ENCODE measurements around the gene VWA3B. TPM values are rescaled to one million over a fixed set of nuclear protein-coding genes. Genes with fewer than 3 reads are reported as not detected.

The VWA3B gene
- total RNA-seq, 1 donor from 2014 or later, result not detected

DNA sequence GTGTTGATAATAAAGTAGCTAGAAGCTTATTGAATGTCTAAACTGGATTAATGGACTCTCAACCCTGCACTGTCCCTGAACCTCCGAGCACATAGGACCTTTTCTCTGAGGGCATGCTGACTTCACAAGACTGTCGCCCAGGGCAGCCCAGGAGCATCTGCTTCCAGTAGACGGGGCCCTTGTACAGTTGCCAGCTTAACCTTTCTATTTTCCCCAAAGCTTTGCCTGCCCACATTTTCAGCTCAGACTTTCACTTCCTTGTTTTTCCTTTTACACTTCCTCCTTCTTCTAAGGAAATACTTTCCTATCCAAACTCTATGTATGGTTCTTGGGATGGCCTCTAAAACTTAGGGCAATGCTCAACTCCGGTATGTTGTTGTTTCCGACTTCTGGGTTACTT lies 1.3 kb downstream of the VWA3B start:
- Mint-ChIP-seq H3K4me3 (peak overlapping the region; percentile 87), H3K36me3 (ENCODE audit: low read depth) (no peaks in the 10 kb centered on the region), H3K27ac (ENCODE audit: unreplicated experiment) (no peak overlapping the region), H3K9me3 (no peaks in the 10 kb centered on the region), H3K27me3 (ENCODE audit: low read depth) (peaks cover 66% of the 10 kb centered on the region), H3K4me1 (peaks cover 8% of the 10 kb centered on the region)
- TF ChIP-seq, protein P1, sequence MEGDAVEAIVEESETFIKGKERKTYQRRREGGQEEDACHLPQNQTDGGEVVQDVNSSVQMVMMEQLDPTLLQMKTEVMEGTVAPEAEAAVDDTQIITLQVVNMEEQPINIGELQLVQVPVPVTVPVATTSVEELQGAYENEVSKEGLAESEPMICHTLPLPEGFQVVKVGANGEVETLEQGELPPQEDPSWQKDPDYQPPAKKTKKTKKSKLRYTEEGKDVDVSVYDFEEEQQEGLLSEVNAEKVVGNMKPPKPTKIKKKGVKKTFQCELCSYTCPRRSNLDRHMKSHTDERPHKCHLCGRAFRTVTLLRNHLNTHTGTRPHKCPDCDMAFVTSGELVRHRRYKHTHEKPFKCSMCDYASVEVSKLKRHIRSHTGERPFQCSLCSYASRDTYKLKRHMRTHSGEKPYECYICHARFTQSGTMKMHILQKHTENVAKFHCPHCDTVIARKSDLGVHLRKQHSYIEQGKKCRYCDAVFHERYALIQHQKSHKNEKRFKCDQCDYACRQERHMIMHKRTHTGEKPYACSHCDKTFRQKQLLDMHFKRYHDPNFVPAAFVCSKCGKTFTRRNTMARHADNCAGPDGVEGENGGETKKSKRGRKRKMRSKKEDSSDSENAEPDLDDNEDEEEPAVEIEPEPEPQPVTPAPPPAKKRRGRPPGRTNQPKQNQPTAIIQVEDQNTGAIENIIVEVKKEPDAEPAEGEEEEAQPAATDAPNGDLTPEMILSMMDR (conservative IDR thresholded peaks at IDR 0.05), result no peak
- DNase-seq (ENCODE audit: low read depth, low spot score), result no peak

DNA sequence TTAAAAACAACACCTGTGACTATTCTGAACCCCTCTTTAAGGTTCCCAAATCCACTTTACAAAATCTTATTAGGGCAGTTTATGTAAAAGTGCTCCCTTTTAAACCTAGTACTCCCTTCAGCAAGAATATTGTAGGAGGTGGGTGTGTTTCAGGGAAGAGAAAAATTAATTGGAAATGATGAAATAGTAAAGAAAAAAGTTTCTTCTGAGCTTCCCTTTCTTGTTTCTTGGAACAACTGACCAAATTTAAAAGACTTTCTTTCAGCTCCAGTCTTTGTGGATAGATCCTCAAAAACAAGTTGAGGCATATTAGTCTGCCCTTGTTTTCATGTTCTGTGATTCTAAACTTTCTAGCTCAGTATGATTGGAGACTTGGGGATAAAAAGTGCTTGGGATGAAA lies 3.0 kb downstream of the VWA3B start:
- H3K27ac Mint-ChIP-seq (ENCODE audit: unreplicated experiment), result no peak overlapping the region
- DNase-seq (ENCODE audit: low read depth, low spot score), result no peak
- H3K4me1 Mint-ChIP-seq, result peaks cover 8% of the 10 kb centered on the region
- peaks cover 53% of the 10 kb centered on the region for H3K27me3 Mint-ChIP-seq (ENCODE audit: low read depth)
- H3K36me3 Mint-ChIP-seq (ENCODE audit: low read depth), result no peaks in the 10 kb centered on the region
- H3K4me3 Mint-ChIP-seq, result no peak overlapping the region
- H3K9me3 Mint-ChIP-seq, result peaks cover 4% of the 10 kb centered on the region
- TF ChIP-seq, protein P1 (conservative IDR thresholded peaks at IDR 0.05), result no peak

DNA sequence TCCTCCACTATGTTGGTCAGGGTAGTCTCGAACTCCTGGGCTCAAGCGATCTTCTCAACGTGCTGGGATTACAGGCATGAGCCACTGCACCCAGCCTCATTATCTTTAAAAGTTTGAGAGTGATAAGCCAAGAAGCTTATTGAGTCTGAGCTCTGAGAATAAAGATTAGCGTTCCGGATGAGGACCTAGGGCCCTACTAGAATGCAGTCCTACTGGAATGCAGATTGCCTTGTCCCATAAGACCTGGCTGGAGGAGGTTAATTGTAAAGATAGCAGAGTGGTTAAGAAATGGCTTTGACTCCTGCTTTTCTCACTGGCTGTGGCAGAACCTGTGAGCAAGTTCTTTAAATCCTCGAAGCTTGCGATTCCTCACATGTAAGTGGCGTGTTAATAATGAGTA lies 4.0 kb downstream of the VWA3B start:
- Mint-ChIP-seq H3K27ac (ENCODE audit: unreplicated experiment) (no peak overlapping the region), H3K4me1 (peaks cover 8% of the 10 kb centered on the region), H3K4me3 (no peak overlapping the region), H3K9me3 (peaks cover 6% of the 10 kb centered on the region), H3K27me3 (ENCODE audit: low read depth) (peaks cover 43% of the 10 kb centered on the region), H3K36me3 (ENCODE audit: low read depth) (peaks cover 2% of the 10 kb centered on the region)
- no peak for DNase-seq (ENCODE audit: low read depth, low spot score)
- TF ChIP-seq, protein P1 (conservative IDR thresholded peaks at IDR 0.05), result no peak

DNA sequence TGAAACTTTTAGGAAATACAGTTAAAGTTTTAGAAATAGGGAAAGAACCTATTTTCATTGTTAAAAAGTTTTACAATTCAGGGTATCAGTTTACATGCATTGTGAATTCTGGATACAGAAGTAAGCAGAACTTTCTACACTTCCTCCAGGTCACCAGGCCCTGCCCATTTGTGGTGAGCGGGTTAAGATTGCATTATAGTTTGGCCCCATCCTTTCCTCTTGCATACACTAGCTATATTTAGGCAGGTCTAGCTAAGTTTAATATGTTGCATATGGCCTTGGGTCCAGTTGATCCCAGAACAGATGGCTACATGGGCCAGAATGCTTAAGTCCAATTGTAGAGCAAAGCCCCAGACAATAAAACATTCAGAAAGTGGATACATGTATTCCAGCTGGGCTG lies 4.8 kb downstream of the VWA3B start:
- Mint-ChIP-seq H3K36me3 (ENCODE audit: low read depth) (peaks cover 3% of the 10 kb centered on the region), H3K4me3 (no peak overlapping the region), H3K27ac (ENCODE audit: unreplicated experiment) (no peak overlapping the region), H3K9me3 (peaks cover 8% of the 10 kb centered on the region), H3K4me1 (peaks cover 1% of the 10 kb centered on the region), H3K27me3 (ENCODE audit: low read depth) (peaks cover 35% of the 10 kb centered on the region)
- TF ChIP-seq, protein P1 (conservative IDR thresholded peaks at IDR 0.05), result no peak
- DNase-seq (ENCODE audit: low read depth, low spot score), result no peak

DNA sequence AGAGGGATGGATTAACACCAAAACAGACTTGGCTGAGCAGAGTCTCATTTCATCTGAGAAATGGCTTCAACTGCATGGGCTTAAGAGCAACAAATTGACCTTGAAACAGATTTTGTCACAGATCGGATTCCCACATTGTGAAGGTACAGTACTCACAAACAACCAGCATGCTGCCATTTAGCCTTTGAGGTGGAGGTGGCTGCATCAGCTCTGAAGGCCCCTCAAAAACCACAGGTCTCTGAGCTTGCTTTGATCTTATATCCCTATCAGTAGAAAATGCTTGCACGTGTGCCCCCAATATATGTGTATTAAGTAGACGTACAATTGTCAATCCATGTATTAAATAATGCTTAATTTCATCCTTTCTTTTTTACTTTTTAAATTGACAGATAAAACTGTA lies 6.2 kb downstream of the VWA3B start:
- TF ChIP-seq, protein P1 (conservative IDR thresholded peaks at IDR 0.05), result no peak
- H3K27ac Mint-ChIP-seq (ENCODE audit: unreplicated experiment), result no peak overlapping the region
- no peaks in the 10 kb centered on the region for H3K4me1 Mint-ChIP-seq
- H3K27me3 Mint-ChIP-seq (ENCODE audit: low read depth), result peaks cover 23% of the 10 kb centered on the region
- no peak overlapping the region for H3K4me3 Mint-ChIP-seq
- peaks cover 6% of the 10 kb centered on the region for H3K36me3 Mint-ChIP-seq (ENCODE audit: low read depth)
- no peak for DNase-seq (ENCODE audit: low read depth, low spot score)
- peaks cover 13% of the 10 kb centered on the region for H3K9me3 Mint-ChIP-seq

DNA sequence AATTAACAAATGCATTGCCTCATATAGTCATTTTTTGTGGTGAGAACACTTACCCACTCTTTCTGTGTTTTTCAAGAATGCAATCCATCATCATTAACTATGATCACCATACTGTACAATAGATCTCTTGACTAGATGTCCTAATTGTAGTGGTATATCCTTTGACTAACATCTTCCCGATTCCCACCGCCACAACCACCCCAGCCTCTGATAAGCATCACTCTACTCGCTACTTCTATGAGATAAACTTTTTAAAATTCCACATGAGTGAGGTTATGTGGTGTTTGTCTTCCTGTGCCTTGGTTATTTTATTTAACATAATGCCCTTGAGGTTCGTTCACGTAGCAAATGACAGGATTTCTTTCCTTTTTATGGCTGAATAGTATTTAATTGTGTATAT lies 6.6 kb downstream of the VWA3B start:
- Mint-ChIP-seq H3K9me3 (peaks cover 13% of the 10 kb centered on the region), H3K27me3 (ENCODE audit: low read depth) (peaks cover 19% of the 10 kb centered on the region), H3K4me3 (no peak overlapping the region), H3K4me1 (no peaks in the 10 kb centered on the region), H3K27ac (ENCODE audit: unreplicated experiment) (no peak overlapping the region), H3K36me3 (ENCODE audit: low read depth) (peaks cover 6% of the 10 kb centered on the region)
- TF ChIP-seq, protein P1 (conservative IDR thresholded peaks at IDR 0.05), result no peak
- no peak for DNase-seq (ENCODE audit: low read depth, low spot score)

Measured in neural crest cell (in vitro differentiated cells).